A673 (cell line): Measurements from ENCODE around the gene STX4. TPM values are rescaled to one million over a fixed set of nuclear protein-coding genes. Genes with fewer than 3 reads are reported as not detected.
A peak's percentile ranks its signal among the peaks of the same experiment; 100 is the strongest.

Experiments
- BruUV-seq: library from RNA; stranded (reverse); fragments of 400-500 nt; replicated peaks from 2 replicates; lab custom pipeline; 2021; lab: Mats Ljungman, UMichigan
- CTCF ChIA-PET: fragments of 300-600 bp; sonication (Branson Sonifier 250); formaldehyde crosslinking; loops from one replicate; lab custom pipeline; 2022; ENCODE audit warnings: antibody characterized with exemption; lab: Charles Lee
- POLR2A ChIA-PET: fragments of 300-600 bp; sonication (Branson Sonifier 250); formaldehyde crosslinking; loops from one replicate; lab custom pipeline; 2022; ENCODE audit warnings: antibody characterized with exemption; ENCODE audit not compliant: low non-redundant PET; lab: Charles Lee
- DNase-seq: peaks from one replicate; pipeline ENCODE4 v3.0.0-alpha.2; 2015; ENCODE audit warnings: low spot score
- H3K27ac ChIP-seq: fragments of 200-600 bp; sonication (generic); 2 replicates; pipeline ENCODE4 v1.5.1; 2016; ENCODE audit warnings: mixed run types, low read depth, mild to moderate bottlenecking, mixed read lengths, antibody characterized with exemption, low read length; ENCODE audit not compliant: poor library complexity, severe bottlenecking
- H3K27me3 ChIP-seq: fragments of 200-600 bp; sonication (generic); replicated peaks from 2 replicates; pipeline ENCODE4 v1.6.1; 2017; ENCODE audit warnings: mixed run types, low read depth, mild to moderate bottlenecking, mixed read lengths, antibody characterized with exemption, low read length; ENCODE audit not compliant: insufficient read depth, poor library complexity
- H3K36me3 ChIP-seq: fragments of 200-600 bp; sonication (generic); 2 replicates; pipeline ENCODE4 v1.6.1; 2016; ENCODE audit warnings: mixed run types, mild to moderate bottlenecking, mixed read lengths, antibody characterized with exemption, low read length; ENCODE audit not compliant: insufficient read depth, poor library complexity, severe bottlenecking
- H3K4me1 ChIP-seq: fragments of 200-600 bp; sonication (generic); 2 replicates; pipeline ENCODE4 v1.6.1; 2017; ENCODE audit warnings: mixed run types, mild to moderate bottlenecking, mixed read lengths, antibody characterized with exemption, low read length; ENCODE audit not compliant: insufficient read depth, poor library complexity, severe bottlenecking
- H3K4me3 ChIP-seq: fragments of 200-600 bp; sonication (generic); 2 replicates; pipeline ENCODE4 v1.5.1; 2016; ENCODE audit warnings: low read depth, mixed run types, mild to moderate bottlenecking, mixed read lengths, low read length; ENCODE audit not compliant: poor library complexity, severe bottlenecking
- H3K9me3 ChIP-seq: fragments of 200-600 bp; sonication (generic); 2 replicates; pipeline ENCODE4 v1.6.1; 2016; ENCODE audit warnings: mixed run types, low read depth, mild to moderate bottlenecking, mixed read lengths, antibody characterized with exemption, low read length; ENCODE audit not compliant: poor library complexity, severe bottlenecking
- CTCF ChIP-seq: fragments of 300-800, 200-600 bp; sonication (generic); conservative IDR thresholded peaks from 2 replicates; pipeline ENCODE4 v1.5.1; 2017; ENCODE audit warnings: low read depth, mild to moderate bottlenecking, antibody characterized with exemption, low read length, moderate library complexity, mixed read lengths
- EZH2 ChIP-seq: fragments of 200-600 bp; sonication (generic); IDR thresholded peaks from 2 replicates; pipeline ENCODE4 v1.6.1; 2017; ENCODE audit warnings: borderline replicate concordance, low read depth, mild to moderate bottlenecking, mixed read lengths, antibody characterized with exemption, low read length; ENCODE audit not compliant: poor library complexity, severe bottlenecking
- intact Hi-C: fragments of 100-400 bp; cut with micrococcal nuclease; formaldehyde crosslinking; loops from one replicate; pipeline ENCODE4 v1.10.0; 2022; ENCODE audit not compliant: unreplicated experiment
- total RNA-seq: library from RNA; stranded (reverse); gene quantifications from 2 replicates; pipeline ENCODE4 v1.2.3, GENCODE V29; 2021

STX4 gene
- total RNA-seq, 1 experiment from 2014 or later, result 31.2 TPM

- no peaks in the 10 kb centered on the region for H3K27me3 ChIP-seq
- intact Hi-C loops, result loop anchor here (2.0 to 10.0 kb wide), 3 partner anchors 112 to 880 kb away; partner anchors contain the start of gene ZNF843
- H3K9me3 ChIP-seq, result no peaks in the 10 kb centered on the region
- H3K4me3 ChIP-seq, result no peak within 1 kb of the TSS
- CTCF ChIA-PET, result interaction anchor here (0.5 to 1.3 kb wide), 5 partner anchors 12 to 458 kb away, joined by 3 to 16 read pairs (median 4); partner anchors contain the start of gene ZNF843
- POLR2A ChIA-PET, result no interaction called here
- peaks cover 8% of the 10 kb centered on the region for H3K36me3 ChIP-seq
- TF ChIP-seq CTCF (peak; percentile 97), EZH2 (no peak)
- H3K27ac ChIP-seq, result no peak within 1 kb of the TSS
- no peaks in the 10 kb centered on the region for H3K4me1 ChIP-seq
- BruUV-seq, result no TSS peak
- DNase-seq, result peak; percentile 85
These were observed 48.5 kb upstream of the STX4 start, which contains the start of gene HSD3B7 for GRCh38 chr16:30984669-30985400. Gene HSD3B7, plus strand, starts transcription at chr16:30985207. Its CDS starts 452 bp downstream, at chr16:30985659.

GRCh38 chr16:30985401-30986128, 47.8 kb upstream of the STX4 start:
- Histone ChIP-seq H3K36me3 (peaks cover 8% of the 10 kb centered on the region), H3K4me3 (no peak overlapping the region), H3K27me3 (no peaks in the 10 kb centered on the region), H3K27ac (no peak overlapping the region), H3K9me3 (no peaks in the 10 kb centered on the region), H3K4me1 (no peaks in the 10 kb centered on the region)
- DNase-seq, result no peak
- intact Hi-C loops, result loop anchor here (2.0 to 10.0 kb wide), 3 partner anchors 111 to 879 kb away; partner anchors contain the start of gene ZNF843
- ChIA-PET CTCF (interaction anchor here (0.7 to 1.3 kb wide), 4 partner anchors 12 to 457 kb away, joined by 3 to 16 read pairs (median 4); partner anchors contain the start of gene ZNF843), POLR2A (no interaction called here)
- TF ChIP-seq EZH2, result no peak
- no peak for TF ChIP-seq CTCF
- no TSS peak for BruUV-seq

- DNase-seq, result no peak
- no TSS peak for BruUV-seq
These were observed 47.0 kb upstream of the STX4 start for GRCh38 chr16:30986129-30986991.

More at GRCh38 chr16:30986129-30986991, 47.0 kb upstream of the STX4 start:
- Histone ChIP-seq H3K27me3 (no peaks in the 10 kb centered on the region), H3K4me3 (no peak overlapping the region), H3K9me3 (no peaks in the 10 kb centered on the region), H3K36me3 (peaks cover 8% of the 10 kb centered on the region), H3K27ac (no peak overlapping the region), H3K4me1 (no peaks in the 10 kb centered on the region)
- intact Hi-C loops, result loop anchor here (10.0 kb wide), 1 partner anchor 878 kb away; no protein-coding TSS in a partner anchor
- ChIA-PET POLR2A (no interaction called here), CTCF (interaction anchor here (0.7 to 1.0 kb wide), 2 partner anchors 156 kb away, joined by 3 read pairs; no protein-coding TSS in a partner anchor)
- TF ChIP-seq CTCF (no peak), EZH2 (no peak)
